Measurements from ENCODE around the gene SPTB.
A peak's percentile ranks its signal among the peaks of the same experiment; 100 is the strongest.

SPTB gene

DNA sequence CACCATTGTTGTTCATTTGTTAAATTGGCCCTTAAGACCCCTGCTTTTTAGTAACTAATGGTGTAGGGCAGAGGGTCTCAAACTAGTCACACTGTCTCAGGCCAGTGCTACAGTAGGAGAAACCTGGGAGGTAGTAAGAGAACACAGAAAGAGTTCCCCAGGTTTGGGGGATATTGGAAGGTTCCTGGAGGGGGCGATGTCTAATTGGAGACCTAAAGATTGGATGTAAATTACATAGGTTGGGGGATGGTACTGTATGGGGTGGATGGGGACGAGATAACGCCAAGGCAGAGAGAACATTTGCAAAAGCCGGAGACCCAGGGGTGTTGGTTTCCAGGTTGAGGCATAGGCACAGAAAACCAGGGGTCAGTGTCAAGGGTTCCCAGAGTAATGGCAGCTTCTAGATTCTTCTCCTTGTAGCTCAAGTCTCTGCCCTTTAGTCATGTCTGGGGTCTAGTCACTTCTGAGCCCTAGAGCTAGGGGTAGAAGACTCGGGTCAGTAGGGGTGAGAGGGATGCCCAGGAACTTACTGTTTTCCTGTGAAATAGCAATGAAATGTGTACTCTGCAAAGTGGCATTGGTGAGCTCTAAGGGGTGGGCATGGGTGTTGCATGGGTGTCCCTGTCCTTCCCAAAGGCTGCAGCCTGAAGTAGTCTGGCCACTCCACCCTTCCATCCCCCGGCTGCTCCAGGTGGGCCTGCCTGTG lies 153.7 kb downstream of the SPTB start:
- no peak for DNase-seq

GRCh38 chr14:64725261-64725815 lies 154.4 kb downstream of the SPTB start:
- DNase-seq = peak; percentile 51

- DNase-seq = no peak
These were observed 155.2 kb downstream of the SPTB start for GRCh38 chr14:64724578-64724930.

DNA sequence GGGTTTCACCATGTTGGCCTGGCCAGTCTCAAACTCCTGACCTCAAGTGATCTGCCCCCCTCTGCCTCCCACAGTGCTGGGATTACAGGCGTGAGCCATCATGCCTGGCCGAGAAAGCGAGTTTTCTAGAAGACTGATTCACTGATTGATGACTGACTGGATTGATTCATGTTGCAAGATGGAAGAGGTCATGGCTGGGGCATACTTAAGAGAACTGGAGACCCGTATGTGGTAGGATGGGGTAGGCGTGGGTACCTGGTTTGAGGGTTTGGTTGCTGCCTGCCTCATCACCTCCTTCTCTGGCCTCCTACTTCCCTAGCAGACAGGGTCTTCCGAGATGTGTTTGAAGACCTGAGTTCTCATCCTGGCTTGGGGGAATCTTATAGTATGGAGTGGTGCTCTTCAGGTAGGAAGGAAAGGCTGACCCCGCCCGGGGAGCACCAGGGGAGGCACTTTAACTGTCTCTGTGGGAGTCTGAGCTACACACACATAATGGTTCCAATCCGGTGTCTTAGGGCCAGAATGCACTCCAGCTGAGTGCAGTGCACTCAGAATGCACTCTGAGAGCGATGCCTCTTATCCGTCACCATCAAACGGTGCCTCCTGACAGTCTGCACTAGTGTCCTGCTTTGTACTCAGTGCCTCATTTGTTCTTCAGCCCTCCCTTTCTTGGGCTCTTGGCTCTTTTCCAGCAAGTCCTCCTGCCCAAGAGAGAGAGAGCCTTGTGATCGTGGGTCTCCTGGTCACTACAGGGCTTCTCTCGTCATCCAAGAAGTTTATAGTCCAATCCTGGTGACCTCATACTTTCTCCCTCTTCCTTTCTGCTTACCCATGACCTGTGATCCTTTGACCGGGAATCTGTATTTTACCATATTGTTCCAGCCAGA lies 155.8 kb downstream of the SPTB start:
- no peak for DNase-seq

GRCh38 chr14:64722842-64723447 lies 156.8 kb downstream of the SPTB start:
- no peak for DNase-seq

- DNase-seq = peak; percentile 68
These were observed 157.8 kb downstream of the SPTB start for GRCh38 chr14:64721899-64722298.

- DNase-seq = peak; percentile 96
These were observed 158.3 kb downstream of the SPTB start for GRCh38 chr14:64721391-64721791.

- peak; percentile 95 for DNase-seq
These were observed 159.6 kb downstream of the SPTB start for GRCh38 chr14:64720131-64720576.

DNA sequence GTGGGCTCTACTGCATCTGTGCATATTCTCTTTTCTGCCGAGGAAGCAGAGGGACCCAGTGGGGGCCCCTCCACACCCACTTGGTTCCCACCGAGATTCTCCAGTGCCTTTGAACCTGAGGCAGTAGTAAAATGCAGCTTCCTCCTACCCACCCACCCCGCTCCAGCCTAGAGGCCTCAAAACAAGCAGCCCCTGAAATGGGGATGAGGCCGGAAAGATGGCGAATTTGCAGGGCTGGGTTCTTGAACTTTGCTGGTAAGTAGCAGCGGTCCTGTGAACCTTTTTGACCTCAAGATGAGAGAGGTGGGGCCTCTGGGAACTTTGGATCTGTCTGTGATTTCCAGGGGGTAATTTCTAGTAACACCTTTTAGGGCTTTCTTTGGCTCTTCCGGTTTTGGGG lies 160.1 kb downstream of the SPTB start:
- DNase-seq = no peak

DNA sequence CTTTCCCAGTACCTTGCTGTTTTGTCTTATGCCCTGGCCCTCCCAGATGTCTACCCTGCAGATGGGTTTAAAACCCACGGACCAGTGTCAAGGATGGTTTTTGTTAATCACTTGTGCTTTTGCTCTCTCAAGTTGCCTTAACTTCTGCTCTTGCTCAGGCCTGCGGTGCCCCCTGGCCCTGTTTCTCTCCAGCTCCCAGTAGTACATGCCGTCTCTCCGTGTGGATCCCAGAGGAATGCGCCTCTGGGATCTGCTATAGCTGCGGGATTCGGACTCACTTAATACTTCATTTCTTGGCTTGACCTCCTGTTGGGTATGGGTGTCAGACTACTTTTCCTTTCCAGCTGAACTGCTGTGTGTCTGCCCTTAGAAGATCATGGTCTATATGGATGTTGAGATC lies 160.9 kb downstream of the SPTB start:
- DNase-seq = no peak

- DNase-seq = no peak
These were observed 161.8 kb downstream of the SPTB start for GRCh38 chr14:64717870-64718269.

GRCh38 chr14:64715628-64716412 lies 163.9 kb downstream of the SPTB start:
- peak; percentile 45 for DNase-seq

GRCh38 chr14:64715146-64715627 lies 164.5 kb downstream of the SPTB start:
- no peak for DNase-seq

GRCh38 chr14:64714432-64715025 lies 165.2 kb downstream of the SPTB start:
- no peak for DNase-seq

DNA sequence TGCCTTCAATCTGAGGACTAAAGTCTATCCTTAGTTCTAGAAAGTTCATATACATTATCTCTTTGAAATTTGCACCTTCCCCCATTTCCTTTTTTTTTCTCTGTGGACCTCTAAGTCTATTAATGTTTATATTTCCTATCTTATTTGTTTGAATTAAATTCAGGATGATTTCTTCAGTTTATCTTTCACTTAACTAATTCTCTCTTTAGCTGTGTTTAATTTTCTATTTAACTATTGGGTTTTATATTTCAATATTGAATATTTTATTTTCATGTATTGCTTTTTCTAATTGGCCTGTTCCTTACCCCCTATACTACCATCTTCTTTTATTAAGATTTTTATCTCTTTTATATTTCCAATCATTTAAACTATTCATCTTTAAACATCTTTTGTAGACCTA lies 166.0 kb downstream of the SPTB start:
- DNase-seq = no peak

DNA sequence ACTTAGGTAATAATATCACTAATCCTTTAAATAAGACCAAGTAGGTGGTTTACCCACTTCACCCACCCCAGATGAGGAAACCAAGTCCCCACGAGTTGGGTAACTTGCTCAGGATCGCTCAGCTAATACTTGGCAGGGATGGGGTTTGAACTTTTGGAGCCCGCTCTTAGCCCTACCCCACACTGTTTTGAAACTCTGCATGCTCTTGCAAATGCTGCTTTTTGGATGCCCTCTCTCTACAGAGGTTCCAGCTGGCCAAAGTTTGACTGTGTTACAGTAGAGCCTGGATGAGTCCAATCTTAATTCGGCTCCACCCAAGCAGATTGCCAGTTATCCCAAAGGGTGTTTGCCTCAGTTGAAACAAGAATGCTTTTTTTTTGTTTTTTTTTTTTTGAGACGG lies 168.7 kb downstream of the SPTB start:
- DNase-seq = no peak

GRCh38 chr14:64709126-64709525 lies 170.6 kb downstream of the SPTB start:
- DNase-seq = no peak

DNA sequence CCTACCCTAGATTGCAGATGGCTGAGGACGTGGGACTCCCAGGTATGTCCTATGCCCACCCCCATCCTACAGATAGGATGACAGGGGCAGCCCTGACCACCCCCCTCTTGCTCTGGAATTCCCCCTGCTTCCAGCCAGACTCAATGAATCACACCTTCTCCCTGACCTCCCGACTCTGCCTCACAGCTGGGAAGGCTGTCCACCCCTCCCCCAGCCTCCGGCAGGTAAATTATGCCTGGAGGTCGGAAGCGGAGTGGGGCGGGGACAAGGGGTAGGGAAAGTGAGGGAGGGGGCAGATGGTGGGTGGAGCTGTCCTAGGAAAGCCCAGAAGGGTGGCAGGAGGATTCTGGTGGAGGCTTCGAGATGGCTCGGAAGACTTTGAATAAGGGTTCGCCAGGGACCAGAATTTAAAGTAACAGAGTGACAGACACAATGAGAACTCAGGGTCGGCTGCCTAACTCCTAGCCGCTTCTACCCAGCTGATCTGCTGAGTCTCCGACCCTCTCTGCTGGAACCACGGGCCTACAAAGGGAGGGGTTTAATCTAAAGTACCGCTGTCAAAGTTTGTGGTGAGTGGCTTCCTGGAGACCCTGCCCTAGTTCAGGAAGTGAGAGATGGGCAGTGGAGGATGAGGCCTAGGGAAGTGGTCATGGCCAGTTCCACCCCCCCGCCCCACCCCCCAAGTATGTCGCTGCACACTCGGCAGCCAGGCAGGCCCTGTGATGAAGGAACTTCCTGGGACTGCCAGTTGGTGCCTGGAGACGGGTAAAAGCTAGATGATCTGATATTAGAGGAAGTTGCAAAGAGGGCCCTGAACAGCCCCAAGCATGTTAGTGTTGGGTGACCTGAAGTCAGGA lies 171.3 kb downstream of the SPTB start:
- peak; percentile 47 for DNase-seq

DNA sequence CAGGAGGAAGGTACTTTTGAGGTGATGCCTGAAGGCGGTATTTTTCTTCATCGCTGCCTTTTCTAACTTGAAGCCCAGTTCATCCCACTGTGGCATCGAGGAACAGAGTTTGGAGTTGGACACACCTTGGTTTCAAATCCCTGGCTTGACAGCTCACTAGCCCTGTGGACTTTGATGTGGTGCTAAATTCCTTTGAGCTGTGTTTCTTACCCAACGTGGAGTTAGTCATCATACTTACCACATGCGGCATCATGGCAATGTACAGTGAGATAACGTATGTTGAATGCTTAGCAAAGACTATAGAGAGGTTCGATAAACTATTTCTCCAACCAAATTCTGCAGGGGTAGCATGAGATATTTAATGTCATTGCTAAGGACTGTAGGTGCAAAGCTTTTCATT lies 172.0 kb downstream of the SPTB start:
- peak; percentile 85 for DNase-seq

DNA sequence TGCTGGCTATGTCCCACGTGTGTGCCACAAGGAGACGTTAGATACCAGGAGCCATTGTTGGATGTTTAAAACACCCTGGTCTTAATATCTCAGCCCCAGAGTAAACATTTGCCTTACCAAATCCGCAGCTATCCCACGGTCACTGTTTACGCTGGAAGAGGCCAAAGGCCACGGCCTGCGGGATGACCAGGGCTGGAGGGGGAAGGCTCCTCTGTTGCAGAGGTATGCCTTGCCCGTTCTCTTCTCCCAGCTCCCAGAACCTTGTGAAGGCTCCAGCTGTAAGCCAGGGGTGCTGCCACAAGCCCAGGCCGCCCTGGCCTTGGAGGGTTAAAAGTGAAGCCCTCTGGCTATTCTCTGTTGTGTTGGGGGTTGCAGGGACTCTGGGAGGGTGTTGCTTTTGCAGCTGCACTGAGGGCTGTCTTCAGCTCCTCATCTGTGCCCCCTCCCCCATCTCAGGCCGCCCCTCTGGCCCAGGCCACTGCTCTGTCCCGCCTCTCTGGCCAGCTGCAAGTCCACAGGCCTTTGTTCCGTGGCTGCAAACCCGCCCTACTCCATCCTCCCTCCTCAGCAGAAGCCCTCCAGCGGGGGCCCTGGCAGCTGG lies 173.0 kb downstream of the SPTB start:
- no peak for DNase-seq

Measured in fibroblast of skin of back (primary cell).